Measurements from ENCODE around the gene TRIM3.

GRCh38 chr11:6405846-6406245 is 67.9 kb downstream of the TRIM3 start:
- no peak for TF ChIP-seq GATA2 (IDR thresholded peaks at IDR 0.05; ENCODE audit: low read depth, low read length)
- no peak for TF ChIP-seq GATA3 (IDR thresholded peaks at IDR 0.05; ENCODE audit: low read depth, low read length)
